WI38 (cell line): ENCODE measurements around the gene MME.
"Not testable (repeated sequence)": the region's sequence is repeated elsewhere in the genome, so short reads cannot be mapped to it uniquely, and the experiment has no call there.

Source experiments
- H3K4me3 ChIP-seq: 2 replicates; pipeline ENCODE4 v1.5.1; 2011; ENCODE audit warnings: low read depth, mild to moderate bottlenecking, control low read depth, low read length
- CTCF ChIP-seq: IDR thresholded peaks from 2 replicates; pipeline ENCODE4 v1.5.1; 2012; ENCODE audit warnings: low read depth, mild to moderate bottlenecking, control low read depth, low read length

The MME gene

GRCh38 chr3:155110996-155111901, 31.1 kb downstream of the MME start:
- H3K4me3 ChIP-seq, result no peak overlapping the region
- TF ChIP-seq CTCF, result no peak

- TF ChIP-seq CTCF, result no peak
- no peak overlapping the region for H3K4me3 ChIP-seq
These were observed 31.9 kb downstream of the MME start for GRCh38 chr3:155111971-155112370.

- no peak overlapping the region for H3K4me3 ChIP-seq
- no peak for TF ChIP-seq CTCF
These were observed 32.7 kb downstream of the MME start for GRCh38 chr3:155112661-155113389.

- not testable (repeated sequence) for H3K4me3 ChIP-seq
These were observed 44.6 kb downstream of the MME start for GRCh38 chr3:155124745-155125144.

GRCh38 chr3:155129396-155129795, 49.3 kb downstream of the MME start:
- no peak for TF ChIP-seq CTCF
- no peak overlapping the region for H3K4me3 ChIP-seq

GRCh38 chr3:155130001-155130400, 49.9 kb downstream of the MME start:
- H3K4me3 ChIP-seq, result no peak overlapping the region
- no peak for TF ChIP-seq CTCF

GRCh38 chr3:155131104-155131503, 51.0 kb downstream of the MME start:
- no peak for TF ChIP-seq CTCF
- no peak overlapping the region for H3K4me3 ChIP-seq

- H3K4me3 ChIP-seq, result not testable (repeated sequence)
These were observed 54.2 kb downstream of the MME start for GRCh38 chr3:155134311-155134710.
